Measurements from ENCODE around the gene FGFBP2.

FGFBP2 gene, protein sequence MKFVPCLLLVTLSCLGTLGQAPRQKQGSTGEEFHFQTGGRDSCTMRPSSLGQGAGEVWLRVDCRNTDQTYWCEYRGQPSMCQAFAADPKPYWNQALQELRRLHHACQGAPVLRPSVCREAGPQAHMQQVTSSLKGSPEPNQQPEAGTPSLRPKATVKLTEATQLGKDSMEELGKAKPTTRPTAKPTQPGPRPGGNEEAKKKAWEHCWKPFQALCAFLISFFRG

DNA sequence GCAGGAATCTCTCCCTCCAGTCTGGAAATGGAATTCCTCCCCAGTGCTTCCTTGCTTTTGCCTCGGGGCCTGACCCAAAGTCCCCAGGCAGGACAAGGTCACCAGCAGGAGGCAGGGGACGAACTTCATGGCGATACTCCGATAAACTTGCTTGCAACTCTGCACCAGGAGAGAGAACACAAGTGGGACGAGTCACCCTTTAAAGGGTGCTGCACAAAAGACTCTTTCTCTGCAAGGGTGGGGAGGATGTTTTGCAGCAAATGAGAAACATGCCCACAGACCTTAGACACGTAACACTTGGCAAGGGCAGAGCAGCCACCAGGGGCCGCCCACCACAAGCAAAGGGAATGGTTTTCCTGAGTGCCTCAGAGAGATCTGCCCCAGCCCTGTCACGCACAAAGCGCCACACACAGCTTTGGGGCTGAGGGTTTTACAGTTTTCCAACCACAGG, at the start of gene FGFBP2:
FGFBP2 (minus strand) TSS at position 175 of the 451 bp plus-strand sequence; CDS start at position 129, 46 bp downstream.
- TF ChIP-seq LEF1 (IDR thresholded peaks at IDR 0.05; ENCODE audit: borderline replicate concordance) (no peak), ARNT (IDR thresholded peaks at IDR 0.05) (no peak), SUZ12 (IDR thresholded peaks at IDR 0.05) (no peak), SP1 (IDR thresholded peaks at IDR 0.05) (no peak), FOXK2 (IDR thresholded peaks at IDR 0.05) (no peak), TARDBP (IDR thresholded peaks at IDR 0.05) (no peak), L3MBTL2 (conservative IDR thresholded peaks at IDR 0.05) (no peak), ELF4 (IDR thresholded peaks at IDR 0.05) (no peak), NFRKB (IDR thresholded peaks at IDR 0.05) (no peak), FOXM1 (IDR thresholded peaks at IDR 0.05; ENCODE audit: borderline replicate concordance) (no peak), ZNF384 (IDR thresholded peaks at IDR 0.05) (no peak), BHLHE40 (IDR thresholded peaks at IDR 0.05; ENCODE audit: borderline replicate concordance) (no peak), HDGF (IDR thresholded peaks at IDR 0.05; ENCODE audit: borderline replicate concordance) (no peak)
- POLR2A ChIA-PET, result no interaction called here
- CTCF ChIA-PET, result no interaction called here
- DNase-seq (ENCODE audit: extremely low spot score), result peak; percentile 57

DNA sequence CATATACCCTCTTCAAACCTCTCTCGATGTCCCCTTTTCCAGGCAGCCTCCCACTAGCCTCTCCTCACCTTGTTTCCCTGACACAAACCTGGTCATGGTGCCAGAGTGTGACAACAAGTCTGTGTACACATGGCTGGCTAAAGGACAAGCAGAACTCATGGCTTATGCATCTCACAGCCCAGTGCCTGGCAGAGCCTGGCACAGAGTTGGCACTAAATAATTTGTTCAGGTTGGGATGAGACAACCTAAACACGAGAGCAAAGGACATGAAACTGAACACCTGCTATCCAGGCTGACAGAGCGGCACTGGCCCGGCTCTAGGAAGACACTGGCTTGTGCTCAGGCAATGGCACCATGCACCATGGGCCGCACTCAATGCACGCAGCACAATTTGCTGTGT, 48.2 kb upstream of the FGFBP2 start:
- ChIA-PET CTCF (no interaction called here), POLR2A (no interaction called here)
- no peak for DNase-seq (ENCODE audit: extremely low spot score)
- TF ChIP-seq FOXA1 (IDR thresholded peaks at IDR 0.05) (no peak), ZNF384 (IDR thresholded peaks at IDR 0.05) (no peak), FOXM1 (IDR thresholded peaks at IDR 0.05; ENCODE audit: borderline replicate concordance) (no peak)

DNA sequence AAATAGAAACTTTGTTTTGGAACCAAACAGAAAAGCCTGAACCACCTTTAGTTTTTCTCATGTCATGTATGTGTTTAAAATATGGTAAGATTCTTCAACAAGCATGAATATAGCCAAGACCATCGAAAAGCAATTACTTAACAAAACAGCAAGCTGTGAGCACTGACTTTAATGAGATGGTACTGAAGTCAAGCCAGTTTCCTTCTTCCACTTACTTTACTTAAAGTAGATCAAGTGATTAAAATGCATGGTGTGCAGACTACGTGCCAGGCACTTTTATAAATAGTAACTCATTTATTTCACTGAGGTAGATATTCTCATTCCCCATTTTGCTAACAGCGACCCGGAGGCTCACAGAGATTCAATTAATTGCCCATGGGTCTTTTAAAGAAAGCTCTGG, 46.2 kb upstream of the FGFBP2 start:
- POLR2A ChIA-PET, result no interaction called here
- TF ChIP-seq ZNF384 (IDR thresholded peaks at IDR 0.05), result no peak
- no peak for TF ChIP-seq FOXM1 (IDR thresholded peaks at IDR 0.05; ENCODE audit: borderline replicate concordance)
- TF ChIP-seq SP1 (IDR thresholded peaks at IDR 0.05), result no peak
- no peak for TF ChIP-seq BHLHE40 (IDR thresholded peaks at IDR 0.05; ENCODE audit: borderline replicate concordance)
- TF ChIP-seq FOXK2 (IDR thresholded peaks at IDR 0.05), result no peak
- no peak for TF ChIP-seq LEF1 (IDR thresholded peaks at IDR 0.05; ENCODE audit: borderline replicate concordance)
- no peak for TF ChIP-seq ELF4 (IDR thresholded peaks at IDR 0.05)
- TF ChIP-seq NFRKB (IDR thresholded peaks at IDR 0.05), result no peak
- TF ChIP-seq ARNT (IDR thresholded peaks at IDR 0.05), result no peak
- no peak for DNase-seq (ENCODE audit: extremely low spot score)
- CTCF ChIA-PET, result no interaction called here

DNA sequence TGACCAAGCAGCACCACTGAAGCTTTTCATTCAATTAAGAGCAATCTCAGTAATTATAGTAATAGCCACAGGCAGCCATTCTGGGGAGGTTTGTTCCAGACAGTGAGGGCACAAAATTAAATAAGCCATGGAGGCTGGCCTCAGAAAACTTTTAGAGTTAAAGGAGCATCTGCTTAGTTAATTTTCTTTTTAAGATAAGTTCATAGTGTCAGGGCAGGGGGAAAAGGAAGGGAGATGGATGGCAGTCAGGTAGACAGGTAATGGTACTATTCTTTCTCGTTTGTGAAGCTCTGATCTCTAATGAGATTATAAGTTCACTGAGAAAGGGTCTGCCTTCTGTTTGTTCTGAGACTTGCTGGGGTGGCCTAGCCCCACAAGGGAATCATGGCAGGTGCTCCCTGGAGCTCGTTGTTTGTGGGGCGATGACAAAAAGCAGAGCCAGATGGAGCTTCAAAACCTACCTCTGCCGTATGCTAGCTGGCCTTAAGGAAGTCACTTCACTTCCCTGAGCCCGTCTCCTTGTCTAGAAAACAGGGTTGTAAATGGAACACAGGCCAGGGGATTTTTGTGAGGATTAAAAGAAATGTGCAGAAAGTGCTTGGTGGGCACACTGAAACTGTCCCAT, 44.6 kb upstream of the FGFBP2 start:
- ChIA-PET CTCF (interaction anchor here (0.6 to 1.2 kb wide), 3 partner anchors 185 to 358 kb away, joined by 3 to 4 read pairs (median 3); no protein-coding TSS in a partner anchor), POLR2A (no interaction called here)
- DNase-seq (ENCODE audit: extremely low spot score), result no peak
- TF ChIP-seq TARDBP (IDR thresholded peaks at IDR 0.05), result no peak
- TF ChIP-seq ZNF384 (IDR thresholded peaks at IDR 0.05), result no peak
- TF ChIP-seq FOXA1 (IDR thresholded peaks at IDR 0.05), result no peak
- TF ChIP-seq BHLHE40 (IDR thresholded peaks at IDR 0.05; ENCODE audit: borderline replicate concordance), result no peak
- no peak for TF ChIP-seq L3MBTL2 (conservative IDR thresholded peaks at IDR 0.05)
- no peak for TF ChIP-seq SP1 (IDR thresholded peaks at IDR 0.05)
- TF ChIP-seq, protein P1, sequence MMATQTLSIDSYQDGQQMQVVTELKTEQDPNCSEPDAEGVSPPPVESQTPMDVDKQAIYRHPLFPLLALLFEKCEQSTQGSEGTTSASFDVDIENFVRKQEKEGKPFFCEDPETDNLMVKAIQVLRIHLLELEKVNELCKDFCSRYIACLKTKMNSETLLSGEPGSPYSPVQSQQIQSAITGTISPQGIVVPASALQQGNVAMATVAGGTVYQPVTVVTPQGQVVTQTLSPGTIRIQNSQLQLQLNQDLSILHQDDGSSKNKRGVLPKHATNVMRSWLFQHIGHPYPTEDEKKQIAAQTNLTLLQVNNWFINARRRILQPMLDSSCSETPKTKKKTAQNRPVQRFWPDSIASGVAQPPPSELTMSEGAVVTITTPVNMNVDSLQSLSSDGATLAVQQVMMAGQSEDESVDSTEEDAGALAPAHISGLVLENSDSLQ (IDR thresholded peaks at IDR 0.05), result no peak
- TF ChIP-seq ARNT (IDR thresholded peaks at IDR 0.05), result no peak
- no peak for TF ChIP-seq LEF1 (IDR thresholded peaks at IDR 0.05; ENCODE audit: borderline replicate concordance)
- TF ChIP-seq CTBP1 (IDR thresholded peaks at IDR 0.05; ENCODE audit: borderline replicate concordance), result no peak
- TF ChIP-seq SUZ12 (IDR thresholded peaks at IDR 0.05), result no peak
- TF ChIP-seq NFRKB (IDR thresholded peaks at IDR 0.05), result no peak
- TF ChIP-seq HDGF (IDR thresholded peaks at IDR 0.05; ENCODE audit: borderline replicate concordance), result no peak
- TF ChIP-seq FOXK2 (IDR thresholded peaks at IDR 0.05), result no peak
- no peak for TF ChIP-seq ELF4 (IDR thresholded peaks at IDR 0.05)
- TF ChIP-seq FOXM1 (IDR thresholded peaks at IDR 0.05; ENCODE audit: borderline replicate concordance), result no peak

DNA sequence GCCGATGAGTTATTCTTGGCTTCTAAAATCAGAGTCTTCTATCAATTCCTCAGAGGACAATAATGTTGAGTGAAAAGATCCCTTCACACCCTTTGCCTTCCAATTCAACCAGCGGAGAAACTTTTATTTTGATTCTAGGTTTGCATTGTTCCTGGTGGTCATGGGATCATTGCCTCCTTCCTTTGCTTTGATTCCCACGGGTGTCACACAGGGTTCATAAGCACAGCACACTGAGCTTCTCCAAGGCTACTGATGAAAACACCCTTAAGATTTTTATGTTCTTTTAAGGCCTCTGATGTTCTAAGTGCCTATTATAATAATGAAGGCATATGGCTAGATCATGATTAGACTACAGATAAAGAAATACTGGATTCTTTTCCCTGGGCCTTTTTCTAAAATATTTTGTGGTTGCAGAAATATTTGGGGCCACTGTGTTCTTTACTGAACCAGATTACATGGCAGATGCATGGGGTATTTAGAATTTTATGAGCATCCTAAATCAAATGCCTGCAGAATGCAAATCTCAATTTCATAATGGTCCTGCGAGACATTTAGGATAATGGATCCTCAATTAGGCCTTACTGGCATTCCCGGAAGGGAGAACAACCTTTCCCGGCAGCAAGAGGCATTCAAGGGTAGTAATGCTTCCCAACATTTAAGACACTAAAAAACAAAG, 43.9 kb upstream of the FGFBP2 start:
- CTCF ChIA-PET, result interaction anchor here (0.6 to 1.2 kb wide), 2 partner anchors 201 to 357 kb away, joined by 3 to 4 read pairs; no protein-coding TSS in a partner anchor
- DNase-seq (ENCODE audit: extremely low spot score), result no peak
- POLR2A ChIA-PET, result no interaction called here
- TF ChIP-seq LEF1 (IDR thresholded peaks at IDR 0.05; ENCODE audit: borderline replicate concordance) (no peak), NFRKB (IDR thresholded peaks at IDR 0.05) (no peak), ELF4 (IDR thresholded peaks at IDR 0.05) (no peak), FOXM1 (IDR thresholded peaks at IDR 0.05; ENCODE audit: borderline replicate concordance) (no peak), FOXK2 (IDR thresholded peaks at IDR 0.05) (no peak), L3MBTL2 (conservative IDR thresholded peaks at IDR 0.05) (no peak)
- TF ChIP-seq, protein P1 (IDR thresholded peaks at IDR 0.05), result no peak

DNA sequence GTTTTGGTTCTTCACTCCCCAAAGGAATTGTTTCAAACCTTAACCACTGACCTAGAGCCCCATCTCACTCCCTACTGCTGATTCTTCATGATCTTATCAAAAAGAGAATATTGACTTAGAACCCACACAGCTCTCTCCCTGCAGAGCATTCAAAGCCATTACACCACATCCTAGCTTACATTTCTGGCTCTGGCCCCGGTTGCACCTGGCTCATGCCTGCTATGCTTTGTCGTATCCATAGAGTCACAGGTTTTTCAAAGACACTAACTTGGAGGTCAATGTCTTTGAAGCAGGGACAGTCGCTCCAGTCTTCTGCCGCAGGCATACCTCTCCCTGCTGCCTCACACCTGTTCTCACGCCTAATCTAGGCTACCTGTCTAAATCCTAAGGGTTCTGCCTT, 42.7 kb upstream of the FGFBP2 start:
- POLR2A ChIA-PET, result no interaction called here

More for the DNA sequence above, 42.7 kb upstream of the FGFBP2 start:
- no peak for TF ChIP-seq LEF1 (IDR thresholded peaks at IDR 0.05; ENCODE audit: borderline replicate concordance)
- no peak for TF ChIP-seq CTBP1 (IDR thresholded peaks at IDR 0.05; ENCODE audit: borderline replicate concordance)
- TF ChIP-seq HDGF (IDR thresholded peaks at IDR 0.05; ENCODE audit: borderline replicate concordance), result no peak
- TF ChIP-seq SP1 (IDR thresholded peaks at IDR 0.05), result no peak
- CTCF ChIA-PET, result interaction anchor here (0.8 kb wide), 1 partner anchor 200 kb away, joined by 3 read pairs; no protein-coding TSS in a partner anchor
- no peak for DNase-seq (ENCODE audit: extremely low spot score)
